K562 (cell line): Measurements from ENCODE around the gene LBHD2.

Experiments
- EZH2 ChIP-seq: IDR thresholded peaks from 2 replicates; pipeline ENCODE4 v1.6.1; 2012; ENCODE audit warnings: low read depth, mild to moderate bottlenecking, inconsistent platforms, low read length, borderline replicate concordance
- MEF2A ChIP-seq: IDR thresholded peaks from 2 replicates; pipeline ENCODE4 v1.6.1; 2011; ENCODE audit warnings: low read depth, mild to moderate bottlenecking, low read length, moderate library complexity; ENCODE audit not compliant: control insufficient read depth
- ZNF24 ChIP-seq: fragments of 450-650 bp; IDR thresholded peaks from 2 replicates; pipeline ENCODE4 v1.6.1; 2016

GRCh38 chr14:103104389-103104653 is 20.3 kb downstream of the LBHD2 start:
- no peak for TF ChIP-seq EZH2
- TF ChIP-seq ZNF24 = no peak
- TF ChIP-seq MEF2A = no peak
